Measurements from ENCODE around the gene SLC37A1.

- TF ChIP-seq, protein P1, sequence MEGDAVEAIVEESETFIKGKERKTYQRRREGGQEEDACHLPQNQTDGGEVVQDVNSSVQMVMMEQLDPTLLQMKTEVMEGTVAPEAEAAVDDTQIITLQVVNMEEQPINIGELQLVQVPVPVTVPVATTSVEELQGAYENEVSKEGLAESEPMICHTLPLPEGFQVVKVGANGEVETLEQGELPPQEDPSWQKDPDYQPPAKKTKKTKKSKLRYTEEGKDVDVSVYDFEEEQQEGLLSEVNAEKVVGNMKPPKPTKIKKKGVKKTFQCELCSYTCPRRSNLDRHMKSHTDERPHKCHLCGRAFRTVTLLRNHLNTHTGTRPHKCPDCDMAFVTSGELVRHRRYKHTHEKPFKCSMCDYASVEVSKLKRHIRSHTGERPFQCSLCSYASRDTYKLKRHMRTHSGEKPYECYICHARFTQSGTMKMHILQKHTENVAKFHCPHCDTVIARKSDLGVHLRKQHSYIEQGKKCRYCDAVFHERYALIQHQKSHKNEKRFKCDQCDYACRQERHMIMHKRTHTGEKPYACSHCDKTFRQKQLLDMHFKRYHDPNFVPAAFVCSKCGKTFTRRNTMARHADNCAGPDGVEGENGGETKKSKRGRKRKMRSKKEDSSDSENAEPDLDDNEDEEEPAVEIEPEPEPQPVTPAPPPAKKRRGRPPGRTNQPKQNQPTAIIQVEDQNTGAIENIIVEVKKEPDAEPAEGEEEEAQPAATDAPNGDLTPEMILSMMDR (IDR thresholded peaks at IDR 0.05) = no peak
- no peak for TF ChIP-seq POLR2A (IDR thresholded peaks at IDR 0.05)
Observed at GRCh38 chr21:42567861-42568260, 54.2 kb downstream of the SLC37A1 start.

Data from uterus (tissue), 2 donors.